Medulla oblongata (tissue), 1 donor: ENCODE data around the gene RGS6.

ENCODE experiments used
- DNase-seq: peaks from one replicate; pipeline ENCODE4 v3.0.0-alpha.2; 2015; ENCODE audit errors: extremely low spot score

RGS6 gene

GRCh38 chr14:72501439-72501838 is 569.2 kb downstream of the RGS6 start:
- no peak for DNase-seq

GRCh38 chr14:72503271-72503670 is 571.0 kb downstream of the RGS6 start:
- DNase-seq: no peak

DNA sequence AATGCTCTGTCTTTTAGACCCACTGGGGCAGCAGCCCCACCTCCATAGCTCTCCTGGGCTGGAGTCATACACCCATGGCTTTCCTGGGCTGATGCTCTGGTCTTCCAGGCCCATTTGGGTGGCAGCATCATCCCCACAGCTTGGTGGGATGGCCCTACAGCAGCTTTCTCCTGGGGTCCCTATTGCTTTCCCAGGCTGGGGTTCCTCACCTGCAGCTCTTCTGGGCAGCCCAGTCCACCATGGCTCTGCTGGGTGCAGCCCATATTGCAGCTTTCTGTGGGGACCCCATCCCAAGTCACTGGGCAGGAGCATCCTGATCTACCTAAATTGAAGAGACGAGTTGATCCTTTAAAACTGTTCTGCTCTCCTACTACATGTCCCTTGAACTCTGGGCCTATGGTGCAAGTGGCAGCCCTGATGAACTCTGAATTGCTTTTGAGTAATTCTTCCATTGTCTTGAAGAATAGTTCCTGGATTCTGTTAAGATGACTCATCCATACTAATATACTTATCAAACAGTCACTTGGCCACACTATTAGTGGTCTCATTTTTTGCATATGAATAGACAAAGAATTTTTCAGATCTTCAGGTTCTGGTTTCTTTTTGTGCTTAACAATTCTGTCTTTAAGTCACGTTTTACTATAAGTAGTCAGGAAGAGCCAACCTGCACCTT is 571.6 kb downstream of the RGS6 start:
- no peak for DNase-seq

DNA sequence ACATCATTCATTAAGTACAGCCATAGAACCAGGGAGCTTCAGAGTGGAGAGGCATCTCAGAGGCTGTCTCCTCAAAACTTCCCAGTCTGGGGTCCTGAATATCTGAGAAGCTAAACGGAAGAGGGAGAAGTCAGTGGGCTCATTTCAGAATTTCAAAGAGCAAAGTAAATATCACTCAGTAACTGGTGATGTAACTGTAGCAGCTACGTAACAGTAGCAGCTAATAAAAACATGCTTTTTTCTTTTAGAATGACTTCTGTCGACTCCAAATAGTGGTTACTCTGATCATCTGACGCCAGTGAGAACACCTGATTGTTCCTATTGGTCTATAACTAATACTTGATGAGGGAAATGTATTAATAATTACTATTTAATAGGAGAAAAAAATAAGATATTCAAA is 578.3 kb downstream of the RGS6 start:
- DNase-seq: no peak

DNA sequence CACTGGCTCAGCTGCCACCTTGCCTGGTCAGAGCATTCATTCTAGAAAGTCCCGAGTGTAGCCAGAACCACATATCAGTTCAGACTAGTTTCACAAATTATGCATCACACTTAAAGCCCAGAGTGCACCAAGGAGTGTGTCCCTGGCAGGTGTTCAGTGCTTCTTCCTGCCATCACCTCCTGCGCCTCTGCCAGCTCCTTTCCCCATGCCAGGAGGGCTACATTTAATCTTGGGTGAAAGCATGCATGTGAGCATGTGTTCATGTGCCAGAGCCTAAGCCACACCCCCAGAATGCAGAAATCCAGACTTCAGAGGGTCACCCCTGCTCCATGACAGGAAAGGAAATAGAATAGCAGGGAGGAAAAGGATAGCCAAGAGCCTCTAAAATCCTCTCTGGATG is 580.1 kb downstream of the RGS6 start:
- DNase-seq: no peak

- no peak for DNase-seq
Measured at GRCh38 chr14:72512925-72513324, 580.7 kb downstream of the RGS6 start.

DNA sequence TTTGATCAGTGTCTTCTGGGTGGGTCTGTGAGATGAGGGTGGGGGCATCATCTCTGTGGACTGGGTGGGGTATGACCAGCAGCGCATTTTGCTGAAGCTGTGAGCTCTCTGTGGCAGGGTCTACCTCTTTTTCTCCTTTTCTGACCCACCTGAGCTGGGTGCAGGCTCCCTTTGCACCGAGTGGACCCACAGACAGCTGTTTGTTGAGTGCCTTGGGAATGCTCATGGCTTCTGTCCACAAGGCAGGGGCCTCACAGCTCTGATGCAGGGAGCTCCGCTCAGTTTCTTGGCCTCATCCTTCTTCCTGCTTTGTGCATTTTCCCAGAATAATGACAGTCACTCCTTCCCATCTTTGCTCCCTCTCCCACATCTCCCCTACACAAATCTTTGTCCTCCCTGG is 581.1 kb downstream of the RGS6 start:
- no peak for DNase-seq

DNA sequence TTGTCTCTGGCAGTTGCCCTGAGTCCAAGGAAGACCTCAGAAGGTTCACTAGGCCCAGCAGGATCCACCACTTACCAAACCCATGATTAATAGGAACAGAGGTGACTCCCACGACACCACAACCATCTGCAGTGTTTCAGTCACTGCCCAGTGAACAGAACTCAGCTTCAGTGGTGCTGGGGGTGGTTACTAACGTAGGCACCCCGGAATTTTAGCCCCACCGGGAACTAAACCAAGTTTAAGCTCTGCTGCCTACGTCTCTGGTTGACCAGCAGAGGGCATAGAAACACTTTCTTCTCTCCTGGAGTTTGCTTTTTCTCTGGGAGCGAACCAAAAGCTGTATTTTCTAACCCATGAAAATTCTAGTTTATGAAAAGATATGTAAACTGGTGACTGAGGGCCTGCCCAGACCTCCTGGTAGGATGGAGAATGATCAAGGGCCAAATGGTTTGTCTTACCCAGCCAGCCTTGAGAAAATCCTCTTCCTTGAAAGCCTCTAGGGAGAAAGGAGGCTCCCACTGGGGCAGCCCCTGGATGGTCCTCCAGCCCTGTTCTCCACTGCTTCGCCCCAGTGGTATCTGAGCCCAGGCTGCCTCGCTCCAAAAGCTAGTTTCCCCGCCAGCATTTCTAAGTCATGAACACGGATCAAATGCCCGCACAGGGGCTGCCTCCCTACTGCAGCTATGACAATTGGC is 581.9 kb downstream of the RGS6 start:
- peak; percentile 47 for DNase-seq

GRCh38 chr14:72514660-72515025 is 582.4 kb downstream of the RGS6 start:
- no peak for DNase-seq

GRCh38 chr14:72515779-72516770 is 583.8 kb downstream of the RGS6 start:
- no peak for DNase-seq

DNA sequence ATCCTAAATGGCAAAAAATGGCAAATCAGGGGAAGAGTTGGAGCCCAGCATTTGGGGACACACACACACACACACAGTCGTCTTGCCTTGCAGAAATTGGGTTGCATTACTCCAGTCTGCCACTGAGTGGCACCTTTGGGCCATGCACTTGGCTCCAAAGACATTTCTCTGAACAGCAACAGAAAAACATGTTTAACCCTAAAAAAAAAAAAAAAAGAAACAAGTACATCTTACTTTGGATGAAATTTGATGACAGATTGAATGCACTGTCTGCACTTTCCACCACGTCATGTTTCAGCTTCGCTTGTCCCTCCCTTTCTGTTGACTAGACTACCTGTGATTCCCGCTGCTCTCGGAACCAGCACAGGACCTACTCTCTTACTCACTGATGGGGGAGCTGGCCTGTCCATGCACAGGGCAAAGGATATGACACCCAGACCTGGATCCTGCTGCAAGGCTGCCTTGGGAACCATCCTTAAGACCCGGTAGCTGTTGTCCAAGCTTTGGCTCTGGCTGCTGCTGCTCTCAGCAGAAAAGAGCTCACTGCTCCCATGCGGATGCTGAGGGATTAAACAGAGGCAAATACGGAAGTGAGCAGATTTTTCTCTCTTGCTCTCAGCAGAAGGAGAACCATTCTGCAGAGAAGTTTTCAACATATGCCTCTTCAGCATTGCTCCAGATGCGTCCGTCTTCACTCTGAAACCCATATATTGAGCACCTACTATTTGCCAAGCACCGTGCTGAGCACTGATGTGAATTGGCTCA is 584.9 kb downstream of the RGS6 start:
- DNase-seq: peak; percentile 90

GRCh38 chr14:72517736-72518135 is 585.5 kb downstream of the RGS6 start:
- DNase-seq: no peak

DNA sequence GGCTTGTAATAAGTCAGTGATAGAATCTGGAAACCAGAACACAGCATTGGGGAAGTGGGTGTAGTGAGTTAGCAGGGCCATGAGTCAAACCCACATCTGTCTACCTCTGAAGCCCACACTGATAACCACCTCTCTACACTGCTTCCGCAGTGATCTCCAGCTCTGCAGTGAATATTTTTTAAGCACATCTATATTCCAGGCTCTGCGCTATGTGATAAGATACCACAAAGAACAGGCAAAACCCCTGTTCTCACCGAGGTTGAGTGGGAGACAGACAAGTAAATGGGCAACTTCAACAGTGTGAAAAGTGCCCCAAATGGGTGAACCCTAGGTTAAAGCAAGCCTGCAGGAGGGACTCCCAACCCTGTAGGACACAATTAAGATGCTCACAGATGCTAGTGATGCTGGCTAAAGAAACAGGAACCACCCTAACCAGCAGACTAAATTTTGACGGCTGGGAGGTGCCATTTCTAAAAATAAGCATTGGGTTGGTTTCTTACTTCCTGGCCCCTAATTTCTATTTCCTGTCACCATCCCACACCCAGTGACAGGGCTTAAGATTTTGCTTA is 586.7 kb downstream of the RGS6 start:
- no peak for DNase-seq

DNA sequence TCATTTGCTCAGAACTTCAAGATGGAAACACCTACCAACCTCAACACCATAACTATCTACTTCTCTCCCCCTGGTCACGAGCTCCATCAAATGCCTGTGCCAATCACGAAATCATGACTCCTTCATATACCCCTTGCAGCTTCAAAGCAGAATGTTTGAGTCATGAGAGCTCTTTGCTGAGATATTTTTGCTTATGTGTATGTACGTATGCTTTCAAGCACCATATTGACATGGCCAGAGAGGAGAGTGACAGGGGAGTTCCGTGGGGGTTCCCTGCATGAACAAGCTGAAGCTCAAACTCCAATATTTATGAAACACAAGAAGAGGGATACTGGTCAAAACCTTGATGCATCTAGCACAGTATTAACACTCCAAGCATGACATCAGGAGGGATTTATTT is 587.3 kb downstream of the RGS6 start:
- DNase-seq: no peak

- no peak for DNase-seq
Measured at GRCh38 chr14:72521045-72521444, 588.8 kb downstream of the RGS6 start.

- DNase-seq: no peak
Measured at GRCh38 chr14:72521968-72522741, 589.9 kb downstream of the RGS6 start.

GRCh38 chr14:72522847-72523246 is 590.6 kb downstream of the RGS6 start:
- DNase-seq: no peak

- DNase-seq: no peak
Measured at GRCh38 chr14:72523424-72524294, 591.4 kb downstream of the RGS6 start.

DNA sequence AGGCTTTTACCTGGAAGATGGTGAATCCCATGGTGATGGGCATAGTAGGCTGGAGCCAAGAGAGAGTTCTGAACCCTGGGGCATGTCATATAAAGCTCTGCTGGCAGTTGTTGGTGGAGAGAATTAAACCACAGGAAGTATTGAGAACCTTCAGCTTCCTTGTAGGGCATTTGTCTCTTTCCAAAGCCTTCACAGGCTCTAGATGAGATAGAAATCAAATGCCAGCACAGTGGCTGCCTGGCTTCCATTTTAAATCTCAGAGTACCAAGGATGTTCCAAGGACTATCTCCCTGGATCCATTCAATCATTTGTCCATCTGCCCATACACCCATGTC is 592.0 kb downstream of the RGS6 start:
- DNase-seq: no peak
